OCI-LY7 (cell line): Measurements from ENCODE around the gene FAN1.

Experiments
- EZH2phosphoT487 ChIP-seq: fragments of 200-600 bp; sonication (generic); IDR thresholded peaks from 2 replicates; pipeline ENCODE4 v1.6.1; 2018; ENCODE audit warnings: low read depth, borderline replicate concordance, mild to moderate bottlenecking, mixed run types, antibody characterized with exemption, low read length, moderate library complexity, mixed read lengths
- TF ChIP-seq, protein P1 (sequence below): fragments of 200-600 bp; sonication (generic); conservative IDR thresholded peaks from 2 replicates; pipeline ENCODE4 v1.5.1; 2014; ENCODE audit warnings: mild to moderate bottlenecking, antibody characterized with exemption, low read length, moderate library complexity, mixed read lengths

DNA sequence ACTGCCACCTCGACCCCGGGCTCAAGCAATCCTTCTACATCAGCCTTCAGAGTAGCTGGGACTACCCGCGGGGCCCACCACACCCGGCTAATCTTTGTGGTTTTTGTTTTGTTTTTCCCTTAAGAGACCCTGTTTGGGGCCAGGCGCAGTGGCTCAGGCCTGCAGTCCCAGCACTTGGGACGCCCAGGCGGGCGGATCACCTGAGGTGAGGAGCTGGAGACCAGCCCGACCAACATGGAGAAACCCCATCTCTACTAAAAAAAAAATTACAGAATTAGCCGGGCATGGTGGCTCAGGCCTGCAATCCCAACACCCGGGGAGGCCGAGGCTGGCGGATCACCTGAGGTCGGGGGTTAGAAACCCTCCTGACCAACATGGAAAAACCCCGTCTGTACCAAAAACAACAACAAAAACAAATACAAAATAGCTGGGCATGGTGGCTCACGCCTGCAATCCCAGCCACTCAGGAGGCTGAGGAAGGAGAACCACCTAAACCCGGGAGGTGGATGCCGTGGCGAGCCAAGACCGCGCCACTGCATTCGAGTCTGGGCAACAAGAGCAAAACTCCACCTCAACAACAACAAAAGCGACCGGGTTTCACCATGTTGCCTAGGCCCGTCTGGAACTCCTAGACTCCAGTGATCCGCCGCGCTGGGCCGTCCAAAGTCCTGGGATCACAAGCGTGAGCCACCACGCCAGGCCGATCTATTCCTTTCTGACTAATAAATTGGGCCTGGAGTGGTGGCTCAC is 8.1 kb upstream of the FAN1 start:
- TF ChIP-seq, protein P1, sequence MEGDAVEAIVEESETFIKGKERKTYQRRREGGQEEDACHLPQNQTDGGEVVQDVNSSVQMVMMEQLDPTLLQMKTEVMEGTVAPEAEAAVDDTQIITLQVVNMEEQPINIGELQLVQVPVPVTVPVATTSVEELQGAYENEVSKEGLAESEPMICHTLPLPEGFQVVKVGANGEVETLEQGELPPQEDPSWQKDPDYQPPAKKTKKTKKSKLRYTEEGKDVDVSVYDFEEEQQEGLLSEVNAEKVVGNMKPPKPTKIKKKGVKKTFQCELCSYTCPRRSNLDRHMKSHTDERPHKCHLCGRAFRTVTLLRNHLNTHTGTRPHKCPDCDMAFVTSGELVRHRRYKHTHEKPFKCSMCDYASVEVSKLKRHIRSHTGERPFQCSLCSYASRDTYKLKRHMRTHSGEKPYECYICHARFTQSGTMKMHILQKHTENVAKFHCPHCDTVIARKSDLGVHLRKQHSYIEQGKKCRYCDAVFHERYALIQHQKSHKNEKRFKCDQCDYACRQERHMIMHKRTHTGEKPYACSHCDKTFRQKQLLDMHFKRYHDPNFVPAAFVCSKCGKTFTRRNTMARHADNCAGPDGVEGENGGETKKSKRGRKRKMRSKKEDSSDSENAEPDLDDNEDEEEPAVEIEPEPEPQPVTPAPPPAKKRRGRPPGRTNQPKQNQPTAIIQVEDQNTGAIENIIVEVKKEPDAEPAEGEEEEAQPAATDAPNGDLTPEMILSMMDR = no peak
- TF ChIP-seq EZH2phosphoT487 = no peak
